ENCODE results near the gene HEPHL1. TPM values are rescaled to one million over a fixed set of nuclear protein-coding genes. Genes with fewer than 3 reads are reported as not detected.

Gene HEPHL1
- total RNA-seq, 1 donor from 2014 or later, result not detected

- no peaks in the 10 kb centered on the region for H3K36me3 ChIP-seq
- intact Hi-C loops (cut with micrococcal nuclease), result no loop called here
- no peaks in the 10 kb centered on the region for H3K27me3 ChIP-seq (ENCODE audit: low read depth)
- TF ChIP-seq CTCF (IDR thresholded peaks at IDR 0.05; ENCODE audit: borderline replicate concordance), result no peak
- no peak overlapping the region for H3K4me3 ChIP-seq
- peaks cover 19% of the 10 kb centered on the region for H3K9me3 ChIP-seq (replicated peaks)
- H3K27ac ChIP-seq (replicated peaks), result no peak overlapping the region
- H3K4me1 ChIP-seq, result peaks cover 5% of the 10 kb centered on the region
- no peak for DNase-seq
Measured at GRCh38 chr11:94104734-94105133, 83.6 kb downstream of the HEPHL1 start.

GRCh38 chr11:94106716-94107115 is 85.6 kb downstream of the HEPHL1 start:
- Histone ChIP-seq H3K27ac (replicated peaks) (peak overlapping the region; percentile 65), H3K27me3 (ENCODE audit: low read depth) (no peaks in the 10 kb centered on the region), H3K4me1 (peaks cover 13% of the 10 kb centered on the region), H3K4me3 (no peak overlapping the region), H3K9me3 (replicated peaks) (peaks cover 20% of the 10 kb centered on the region), H3K36me3 (no peaks in the 10 kb centered on the region)
- TF ChIP-seq CTCF (IDR thresholded peaks at IDR 0.05; ENCODE audit: borderline replicate concordance), result no peak
- intact Hi-C loops (cut with micrococcal nuclease), result no loop called here
- DNase-seq, result no peak

GRCh38 chr11:94107363-94107762 is 86.2 kb downstream of the HEPHL1 start:
- intact Hi-C loops (cut with micrococcal nuclease), result no loop called here
- Histone ChIP-seq H3K27me3 (ENCODE audit: low read depth) (no peaks in the 10 kb centered on the region), H3K36me3 (no peaks in the 10 kb centered on the region), H3K27ac (replicated peaks) (no peak overlapping the region), H3K9me3 (replicated peaks) (peaks cover 20% of the 10 kb centered on the region), H3K4me1 (peaks cover 19% of the 10 kb centered on the region), H3K4me3 (no peak overlapping the region)
- no peak for DNase-seq
- TF ChIP-seq CTCF (IDR thresholded peaks at IDR 0.05; ENCODE audit: borderline replicate concordance), result no peak

- Histone ChIP-seq H3K9me3 (replicated peaks) (peaks cover 20% of the 10 kb centered on the region), H3K27ac (replicated peaks) (peak overlapping the region; percentile 74), H3K36me3 (no peaks in the 10 kb centered on the region), H3K4me3 (no peak overlapping the region), H3K27me3 (ENCODE audit: low read depth) (no peaks in the 10 kb centered on the region), H3K4me1 (peaks cover 26% of the 10 kb centered on the region)
- intact Hi-C loops (cut with micrococcal nuclease), result no loop called here
- TF ChIP-seq CTCF (IDR thresholded peaks at IDR 0.05; ENCODE audit: borderline replicate concordance), result no peak
- no peak for DNase-seq
Measured at GRCh38 chr11:94111241-94111640, 90.1 kb downstream of the HEPHL1 start.

- peaks cover 20% of the 10 kb centered on the region for H3K9me3 ChIP-seq (replicated peaks)
- H3K27me3 ChIP-seq (ENCODE audit: low read depth), result no peaks in the 10 kb centered on the region
- H3K27ac ChIP-seq (replicated peaks), result peak overlapping the region; percentile 74
- no peak for TF ChIP-seq CTCF (IDR thresholded peaks at IDR 0.05; ENCODE audit: borderline replicate concordance)
- intact Hi-C loops (cut with micrococcal nuclease), result no loop called here
- H3K4me3 ChIP-seq, result no peak overlapping the region
- peaks cover 23% of the 10 kb centered on the region for H3K4me1 ChIP-seq
- DNase-seq, result peak; percentile 61
- H3K36me3 ChIP-seq, result no peaks in the 10 kb centered on the region
Measured at GRCh38 chr11:94111660-94112059, 90.5 kb downstream of the HEPHL1 start.
